ENCODE results near the gene ALOXE3. TPM values are rescaled to one million over a fixed set of nuclear protein-coding genes. Genes with fewer than 3 reads are reported as not detected.

Gene ALOXE3
- total and polyA plus RNA-seq, 2 experiments from 2014 or later = 0.10 to 0.27 TPM

GRCh38 chr17:8075574-8076342, 42.6 kb downstream of the ALOXE3 start:
- Histone ChIP-seq H3K79me2 (replicated peaks; ENCODE audit: insufficient read depth) (no peaks in the 10 kb centered on the region), H3K9me2 (ENCODE audit: insufficient read depth) (no peaks in the 10 kb centered on the region), H4K20me1 (replicated peaks; ENCODE audit: insufficient read depth) (no peaks in the 10 kb centered on the region), H3K27ac (ENCODE audit: low read depth) (no peak overlapping the region), H3K27me3 (ENCODE audit: insufficient read depth) (peaks cover 95% of the 10 kb centered on the region), H3K4me2 (no peak overlapping the region), H2AFZ (no peak overlapping the region), H3F3A (replicated peaks; ENCODE audit: low read depth) (no peaks in the 10 kb centered on the region), H3K36me3 (ENCODE audit: insufficient read depth) (no peaks in the 10 kb centered on the region), H3K4me1 (ENCODE audit: insufficient read depth) (peaks cover 14% of the 10 kb centered on the region; the same call in 1 of the 2 replicates), H3K4me3 (no peak overlapping the region)
- Mint-ChIP-seq H3K9me3 (peaks cover 5% of the 10 kb centered on the region; the same call in 2 of the 3 replicates), H3K4me1 (peaks cover 21% of the 10 kb centered on the region), H3K4me3 (no peak overlapping the region), H3K27ac (no peak overlapping the region), H3K36me3 (ENCODE audit: low read depth) (peaks cover 2% of the 10 kb centered on the region; the same call in 2 of the 3 replicates), H3K27me3 (ENCODE audit: insufficient read depth, low read depth, poor library complexity) (peaks cover 79% of the 10 kb centered on the region)
- no peak for TF ChIP-seq EZH2phosphoT487 (IDR thresholded peaks at IDR 0.05; ENCODE audit: unreplicated experiment)
- no peak for TF ChIP-seq CREB1 (CRISPR knock-in tag; IDR thresholded peaks at IDR 0.05; ENCODE audit: low read depth)
- no peak for TF ChIP-seq ZNF462 (CRISPR knock-in tag; IDR thresholded peaks at IDR 0.05)
- TF ChIP-seq POLR2AphosphoS5 (IDR thresholded peaks at IDR 0.05; ENCODE audit: low read depth) = no peak
- TF ChIP-seq ETS1 (IDR thresholded peaks at IDR 0.05) = no peak
- TF ChIP-seq ZNF331 (CRISPR knock-in tag; IDR thresholded peaks at IDR 0.05; ENCODE audit: low read depth) = no peak
- no peak for TF ChIP-seq REST (IDR thresholded peaks at IDR 0.05; ENCODE audit: unreplicated experiment)
- TF ChIP-seq CTCF (conservative IDR thresholded peaks at IDR 0.05; ENCODE audit: low read depth in 2 of 2) = no peak
- TF ChIP-seq JUNB (IDR thresholded peaks at IDR 0.05; ENCODE audit: unreplicated experiment) = no peak
- no peak for TF ChIP-seq EZH2 (IDR thresholded peaks at IDR 0.05; ENCODE audit: low read depth, unreplicated experiment)
- no peak for TF ChIP-seq ZNF114 (CRISPR knock-in tag; IDR thresholded peaks at IDR 0.05)
- TF ChIP-seq NANOG (IDR thresholded peaks at IDR 0.05; ENCODE audit: borderline replicate concordance) = no peak
- no peak for TF ChIP-seq STAT1 (IDR thresholded peaks at IDR 0.05; ENCODE audit: unreplicated experiment)
- no peak for DNase-seq (ENCODE audit: low spot score)
- ATAC-seq = no peak

Data from GM23338 (cell line).